IgD-negative memory B cell (primary cell): Measurements from ENCODE around the gene SLC25A13. TPM values are rescaled to one million over a fixed set of nuclear protein-coding genes. Genes with fewer than 3 reads are reported as not detected.

Experiments
- H3K27ac Mint-ChIP-seq, 3 donors: one replicate each; pipeline ENCODE4 v1.8.0; 2020 to 2022; ENCODE audit warnings: mild to moderate bottlenecking in 3 of 3, mixed read lengths in 3 of 3, moderate library complexity in 1 of 3
- H3K27me3 Mint-ChIP-seq: one replicate; pipeline ENCODE4 v1.8.0; 2021; ENCODE audit warnings: mixed read lengths
- H3K36me3 Mint-ChIP-seq: one replicate; pipeline ENCODE4 v1.8.0; 2020; ENCODE audit warnings: mild to moderate bottlenecking, mixed read lengths
- H3K4me1 Mint-ChIP-seq, 3 donors: one replicate each; pipeline ENCODE4 v1.8.0; 2020 to 2022; ENCODE audit warnings: mixed read lengths in 3 of 3, mild to moderate bottlenecking in 1 of 3
- H3K4me3 Mint-ChIP-seq, 4 donors: one replicate each; pipeline ENCODE4 v1.8.0; 2020 to 2022; ENCODE audit warnings: mild to moderate bottlenecking in 4 of 4, mixed read lengths in 4 of 4, moderate library complexity in 3 of 4
- H3K9me3 Mint-ChIP-seq, 3 donors: one replicate each; pipeline ENCODE4 v1.8.0; 2020 to 2021; ENCODE audit warnings: mixed read lengths in 3 of 3, mild to moderate bottlenecking in 1 of 3
- polyA plus RNA-seq: library from polyadenylated mRNA; unstranded; fragments of 300-500 nt; fragmentation: Illumina TruSeq; gene quantifications from one replicate; pipeline ENCODE4 v1.2.3, GENCODE V29; 2021

SLC25A13 gene
- polyA plus RNA-seq, 1 donor from 2014 or later = 15.0 TPM

DNA sequence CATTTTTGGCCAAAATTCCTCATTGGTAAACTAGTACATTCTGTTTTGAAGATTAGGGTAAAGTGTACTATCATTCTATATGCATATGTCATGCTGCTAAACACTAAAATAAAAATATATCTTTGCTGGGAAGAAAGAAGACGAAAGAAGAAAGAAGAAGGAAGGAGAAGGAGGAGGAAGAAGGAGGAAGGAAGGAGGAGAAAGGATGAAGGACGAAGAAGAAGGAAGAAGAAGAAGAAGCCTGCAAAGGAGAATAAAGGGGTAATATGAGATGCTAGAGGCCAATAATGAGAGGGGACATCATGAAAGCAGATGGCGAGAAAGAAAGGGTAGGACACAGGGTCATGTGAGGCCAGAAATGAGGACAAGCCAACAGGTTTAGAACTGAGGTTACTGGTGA lies 8.0 kb downstream of the SLC25A13 start:
- Mint-ChIP-seq H3K4me3 (no peak overlapping the region), H3K9me3 (no peaks in the 10 kb centered on the region), H3K27me3 (no peaks in the 10 kb centered on the region), H3K36me3 (no peaks in the 10 kb centered on the region), H3K4me1 (peaks cover 26 to 30% (median 28%) of the 10 kb centered on the region in 3 donors), H3K27ac (no peak overlapping the region)

DNA sequence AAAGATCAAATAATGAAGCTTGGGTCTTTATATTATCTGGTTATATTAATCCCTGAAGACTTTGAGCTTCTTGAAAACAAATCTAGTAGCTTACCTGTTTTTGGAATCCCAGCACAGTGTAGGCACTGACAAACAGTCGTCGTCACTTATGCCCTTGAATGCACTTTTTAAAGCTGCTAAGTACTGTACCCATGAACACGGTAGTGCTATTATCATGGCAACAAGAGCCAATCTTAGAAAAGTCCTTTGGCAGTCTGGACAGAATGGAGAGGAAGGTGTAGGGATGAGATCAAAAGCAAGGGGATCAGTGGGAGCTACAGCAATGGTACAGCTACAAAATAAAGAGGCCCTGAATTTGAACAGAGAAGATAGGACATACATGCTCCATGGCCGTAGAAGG lies 9.4 kb downstream of the SLC25A13 start:
- H3K4me1 Mint-ChIP-seq = peaks cover 22 to 31% (median 25%) of the 10 kb centered on the region in 3 donors
- H3K27ac Mint-ChIP-seq = no peak overlapping the region
- no peaks in the 10 kb centered on the region for H3K27me3 Mint-ChIP-seq
- H3K9me3 Mint-ChIP-seq = no peaks in the 10 kb centered on the region
- H3K4me3 Mint-ChIP-seq = no peak overlapping the region
- peaks cover 1% of the 10 kb centered on the region for H3K36me3 Mint-ChIP-seq

DNA sequence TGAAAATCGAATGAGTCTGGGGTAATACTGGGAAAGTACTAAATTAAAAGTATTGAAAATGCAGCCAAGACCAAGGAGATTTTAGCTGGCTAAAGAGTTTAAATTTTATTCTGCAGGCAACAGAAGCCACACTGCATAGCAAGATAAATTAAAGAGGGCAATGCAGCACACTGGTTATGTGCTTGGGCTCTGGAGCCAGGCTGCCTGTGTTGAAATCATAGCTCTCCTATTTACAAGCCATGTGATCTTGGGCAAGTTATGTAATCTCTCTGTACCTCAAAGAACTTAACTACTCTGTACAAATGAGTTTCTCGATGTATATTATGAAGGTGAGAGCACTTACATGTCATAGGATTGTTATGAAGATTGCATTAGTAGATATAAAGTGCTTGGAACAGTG lies 9.9 kb downstream of the SLC25A13 start:
- Mint-ChIP-seq H3K4me1 (peaks cover 18 to 31% (median 23%) of the 10 kb centered on the region in 3 donors), H3K27me3 (no peaks in the 10 kb centered on the region), H3K4me3 (no peak overlapping the region), H3K36me3 (peaks cover 1% of the 10 kb centered on the region), H3K27ac (no peak overlapping the region), H3K9me3 (no peaks in the 10 kb centered on the region)

DNA sequence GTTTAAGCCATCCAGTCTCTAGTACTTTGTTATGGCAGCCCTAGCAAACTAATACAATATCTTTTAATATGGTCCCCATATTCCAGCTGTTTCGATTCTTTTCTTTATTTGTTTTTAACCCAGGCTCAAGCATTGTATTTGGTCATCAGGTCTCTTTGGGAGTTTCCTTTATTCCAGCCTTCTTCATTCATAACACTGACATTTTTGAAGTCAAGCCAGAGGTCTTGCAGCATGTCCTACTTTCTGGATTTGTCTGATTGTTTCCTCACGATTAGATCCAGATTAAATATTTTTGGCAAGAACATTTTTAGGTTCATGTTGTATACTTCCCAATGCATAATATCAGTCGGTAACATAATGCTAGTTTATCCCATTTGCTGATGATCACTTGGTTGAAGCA lies 11.8 kb downstream of the SLC25A13 start:
- Mint-ChIP-seq H3K27ac (no peak overlapping the region), H3K27me3 (no peaks in the 10 kb centered on the region), H3K36me3 (peaks cover 1% of the 10 kb centered on the region), H3K4me3 (no peak overlapping the region), H3K4me1 (peaks cover 22 to 39% (median 28%) of the 10 kb centered on the region in 3 donors), H3K9me3 (no peaks in the 10 kb centered on the region)

DNA sequence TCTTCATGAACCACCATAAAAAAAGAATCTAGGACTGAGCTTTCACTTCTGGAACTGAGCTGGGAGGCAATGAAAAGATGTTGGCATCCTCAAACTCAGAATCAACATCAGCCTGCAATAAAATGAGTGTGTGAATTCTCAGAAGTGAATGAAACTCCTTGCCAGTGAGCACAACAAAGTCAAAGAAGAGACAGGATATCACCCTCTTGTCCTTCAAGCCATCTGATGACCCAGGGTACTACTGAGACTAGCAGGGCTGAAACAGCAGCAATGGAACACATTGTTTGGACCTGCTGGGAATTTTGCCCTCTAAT lies 13.0 kb downstream of the SLC25A13 start:
- no peak overlapping the region for H3K27ac Mint-ChIP-seq
- H3K4me1 Mint-ChIP-seq = peaks cover 19 to 42% (median 24%) of the 10 kb centered on the region in 3 donors

DNA sequence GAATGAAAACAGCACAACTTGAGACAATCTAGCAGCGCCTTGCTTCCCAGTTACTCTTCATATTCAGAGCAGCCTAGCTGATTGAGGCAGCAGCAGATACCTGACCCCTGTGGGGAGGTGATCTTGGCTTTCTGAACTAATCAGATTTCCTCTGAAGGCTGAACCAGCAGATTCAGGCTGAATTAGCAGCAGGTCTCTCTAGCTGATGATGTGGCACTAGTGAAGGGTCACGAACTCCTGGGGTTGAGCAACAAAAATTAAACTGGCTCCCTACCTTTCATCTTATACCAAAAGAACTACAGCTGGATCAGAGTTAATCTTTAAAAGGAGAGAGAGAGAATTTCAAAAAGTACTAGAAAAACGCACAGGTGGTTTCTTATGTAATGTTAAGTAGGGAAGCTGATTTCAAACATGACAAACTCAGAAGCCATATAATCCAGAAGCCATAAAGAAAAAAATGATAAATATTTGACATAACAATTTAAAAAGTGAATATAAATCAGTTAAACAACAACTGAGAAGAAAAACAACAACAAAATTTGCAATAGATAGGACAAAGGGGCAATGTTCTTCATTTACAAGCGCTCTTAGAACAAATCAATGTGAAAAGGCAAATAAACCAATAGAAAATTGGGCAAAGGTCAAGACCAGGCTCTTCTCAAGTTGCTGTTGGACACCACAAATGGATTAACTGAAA lies 13.5 kb downstream of the SLC25A13 start:
- H3K27ac Mint-ChIP-seq = no peak overlapping the region
- peaks cover 1% of the 10 kb centered on the region for H3K36me3 Mint-ChIP-seq
- peak overlapping the region in 1 of 4 donors; percentile 21 for H3K4me3 Mint-ChIP-seq
- no peaks in the 10 kb centered on the region for H3K9me3 Mint-ChIP-seq
- peaks cover 19 to 40% (median 23%) of the 10 kb centered on the region in 3 donors for H3K4me1 Mint-ChIP-seq
- no peaks in the 10 kb centered on the region for H3K27me3 Mint-ChIP-seq

More for the DNA sequence above, 13.0 kb downstream of the SLC25A13 start:
- H3K27me3 Mint-ChIP-seq = no peaks in the 10 kb centered on the region
- H3K9me3 Mint-ChIP-seq = no peaks in the 10 kb centered on the region
- no peak overlapping the region for H3K4me3 Mint-ChIP-seq
- H3K36me3 Mint-ChIP-seq = peaks cover 1% of the 10 kb centered on the region

DNA sequence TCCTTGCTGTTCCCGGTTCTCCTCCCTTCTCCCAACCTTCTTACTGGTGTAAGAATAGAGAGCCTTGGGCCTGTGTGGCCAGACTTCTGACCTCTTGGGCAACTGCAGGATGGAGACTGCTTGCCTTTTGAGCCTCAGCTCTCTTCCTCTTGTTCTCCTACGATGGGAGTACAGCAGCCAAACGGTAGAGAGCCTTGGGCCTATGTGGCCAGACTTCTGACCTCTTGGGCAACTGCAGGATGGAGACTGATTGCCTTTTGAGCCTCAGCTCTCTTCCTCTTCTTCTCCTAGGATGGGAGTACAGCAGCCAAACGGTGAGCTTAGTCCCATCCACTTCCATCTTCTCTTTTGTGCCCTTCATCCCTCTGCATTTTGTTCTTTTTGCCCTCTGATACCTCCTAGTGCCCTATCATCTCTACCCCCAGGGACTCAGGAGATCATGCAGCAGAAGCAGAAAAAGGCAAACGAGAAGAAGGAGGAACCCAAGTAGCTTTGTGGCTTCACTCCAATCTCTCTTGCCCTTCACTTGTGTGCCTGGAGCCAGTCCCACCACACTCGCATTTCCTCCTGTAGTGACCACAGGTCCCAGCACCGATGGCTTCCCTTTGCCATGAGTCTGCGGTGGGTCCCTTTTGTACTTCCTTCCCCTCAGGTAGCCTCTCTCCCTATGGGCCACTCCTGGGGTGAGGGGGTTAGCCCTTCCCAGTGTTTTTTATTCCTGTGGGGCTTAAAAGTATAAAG lies 15.3 kb downstream of the SLC25A13 start:
- H3K4me1 Mint-ChIP-seq = peaks cover 20 to 36% (median 27%) of the 10 kb centered on the region in 3 donors
- H3K36me3 Mint-ChIP-seq = peaks cover 5% of the 10 kb centered on the region
- H3K9me3 Mint-ChIP-seq = peaks cover 0 to 2% (median 0%) of the 10 kb centered on the region in 3 donors
- H3K4me3 Mint-ChIP-seq = no peak overlapping the region
- H3K27ac Mint-ChIP-seq = peak overlapping the region in 2 of 3 donors; percentile 41 to 87
- no peaks in the 10 kb centered on the region for H3K27me3 Mint-ChIP-seq

DNA sequence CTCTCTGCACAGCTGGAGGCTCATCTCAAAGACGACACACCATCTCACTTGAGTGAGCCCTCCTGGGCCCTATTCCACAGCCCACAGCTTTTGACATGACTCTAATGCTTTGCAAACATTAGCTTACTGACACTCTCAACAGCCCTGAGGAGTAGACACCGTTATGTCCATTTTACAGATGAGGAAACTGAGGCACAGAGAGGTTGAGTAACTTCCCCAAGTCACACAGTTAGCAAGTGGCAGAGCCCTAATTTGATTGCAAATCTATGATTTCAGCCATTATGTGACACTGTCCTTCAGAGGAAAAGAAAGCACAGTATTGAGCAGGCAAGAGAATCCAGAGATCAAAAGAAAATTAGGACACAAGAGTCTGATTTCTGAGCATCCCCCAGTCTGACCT lies 16.0 kb downstream of the SLC25A13 start:
- H3K27ac Mint-ChIP-seq = peak overlapping the region in 1 of 3 donors; percentile 25
- peaks cover 17 to 35% (median 29%) of the 10 kb centered on the region in 3 donors for H3K4me1 Mint-ChIP-seq
- H3K36me3 Mint-ChIP-seq = peaks cover 5% of the 10 kb centered on the region
- H3K4me3 Mint-ChIP-seq = no peak overlapping the region
- peaks cover 0 to 2% (median 0%) of the 10 kb centered on the region in 3 donors for H3K9me3 Mint-ChIP-seq
- H3K27me3 Mint-ChIP-seq = no peaks in the 10 kb centered on the region

DNA sequence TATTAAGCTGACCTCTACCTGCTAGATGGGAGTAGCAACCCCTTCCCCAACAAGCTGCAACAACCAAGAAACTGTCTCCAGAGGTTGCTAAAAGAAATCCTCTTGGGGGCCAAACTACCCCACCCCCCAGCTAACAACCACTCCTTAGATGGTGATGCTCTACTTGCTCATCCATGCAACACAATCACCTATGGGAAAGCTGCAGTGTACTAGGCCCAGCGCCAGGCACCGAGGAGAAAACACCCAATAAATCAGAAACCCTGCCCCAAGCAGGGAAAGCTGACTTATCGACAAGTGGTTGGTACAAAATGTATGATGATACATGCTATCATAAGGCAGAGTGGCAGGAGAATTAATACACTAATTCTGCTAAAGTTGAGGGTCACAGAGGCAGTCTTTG lies 17.3 kb downstream of the SLC25A13 start:
- H3K4me1 Mint-ChIP-seq = peaks cover 17 to 42% (median 27%) of the 10 kb centered on the region in 3 donors
- H3K9me3 Mint-ChIP-seq = peaks cover 0 to 2% (median 0%) of the 10 kb centered on the region in 3 donors
- H3K27me3 Mint-ChIP-seq = no peaks in the 10 kb centered on the region
- H3K36me3 Mint-ChIP-seq = peaks cover 5% of the 10 kb centered on the region
- no peak overlapping the region for H3K4me3 Mint-ChIP-seq
- no peak overlapping the region for H3K27ac Mint-ChIP-seq

DNA sequence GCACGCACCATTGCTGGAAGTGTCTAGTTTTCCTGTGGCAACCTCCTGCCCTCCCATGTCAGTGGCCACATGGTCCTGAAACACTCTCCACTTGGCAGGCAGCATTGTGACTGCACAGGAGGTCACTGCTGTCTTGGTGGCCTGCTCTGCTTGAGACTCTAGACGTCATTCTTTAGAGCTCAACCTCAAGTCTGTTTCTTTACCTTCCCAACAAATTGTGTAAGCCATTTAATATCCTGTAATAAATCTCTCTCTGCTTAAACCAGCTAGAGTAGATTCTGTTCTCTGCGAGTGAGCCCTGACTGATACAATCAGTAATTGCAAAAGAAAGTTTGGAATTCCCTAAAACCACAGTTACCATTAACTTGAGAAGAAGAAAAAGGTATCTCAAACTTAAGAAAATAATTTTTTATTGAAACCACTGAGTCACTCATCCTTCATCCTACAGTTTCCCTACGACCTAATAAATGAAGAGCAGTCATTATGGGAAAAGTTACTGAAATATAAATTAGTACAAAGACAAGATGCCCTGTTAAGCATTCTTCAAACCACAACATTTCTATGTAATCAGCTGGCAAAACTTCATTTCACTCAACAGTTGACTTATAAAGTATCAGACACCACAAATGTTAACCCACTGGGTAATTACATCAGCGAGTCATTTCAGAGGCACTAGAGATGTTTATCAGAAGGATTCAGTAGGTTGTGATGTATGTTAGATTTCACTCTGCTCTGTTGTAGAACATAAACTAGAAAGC lies 18.0 kb downstream of the SLC25A13 start:
- Mint-ChIP-seq H3K4me3 (no peak overlapping the region), H3K36me3 (peaks cover 5% of the 10 kb centered on the region), H3K27me3 (no peaks in the 10 kb centered on the region), H3K27ac (no peak overlapping the region), H3K4me1 (peaks cover 22 to 44% (median 27%) of the 10 kb centered on the region in 3 donors), H3K9me3 (peaks cover 0 to 2% (median 0%) of the 10 kb centered on the region in 3 donors)

DNA sequence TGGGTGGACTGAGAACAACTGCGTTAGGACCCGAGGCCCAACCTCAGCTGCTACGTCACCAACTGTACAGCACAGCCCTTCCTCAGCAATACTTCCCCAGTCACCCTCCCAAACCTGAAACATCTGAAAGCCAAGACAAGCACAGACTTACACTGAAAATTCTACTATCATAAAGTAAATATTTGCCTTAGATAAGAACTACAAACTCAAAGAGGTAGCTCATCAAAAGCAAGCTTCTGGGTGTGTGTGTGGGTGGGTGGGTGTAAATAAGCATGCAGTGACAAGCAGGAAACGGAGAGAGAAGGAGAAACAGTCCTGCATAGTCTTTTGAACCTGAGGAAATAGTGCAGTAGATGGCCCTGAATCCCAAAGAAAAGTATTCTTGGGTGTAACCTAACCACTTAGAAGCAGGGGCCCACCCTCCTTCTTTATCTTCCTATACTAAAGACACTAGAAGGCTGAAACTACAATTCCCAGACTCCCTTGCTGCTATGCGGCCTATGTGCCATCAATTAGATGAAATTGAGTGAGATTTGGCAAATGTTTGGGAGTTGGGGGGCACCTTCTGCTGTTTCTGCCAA lies 18.7 kb downstream of the SLC25A13 start:
- peaks cover 22 to 38% (median 27%) of the 10 kb centered on the region in 3 donors for H3K4me1 Mint-ChIP-seq
- peaks cover 0 to 2% (median 0%) of the 10 kb centered on the region in 3 donors for H3K9me3 Mint-ChIP-seq
- H3K27me3 Mint-ChIP-seq = no peaks in the 10 kb centered on the region
- H3K27ac Mint-ChIP-seq = no peak overlapping the region
- H3K36me3 Mint-ChIP-seq = peaks cover 5% of the 10 kb centered on the region
- no peak overlapping the region for H3K4me3 Mint-ChIP-seq

DNA sequence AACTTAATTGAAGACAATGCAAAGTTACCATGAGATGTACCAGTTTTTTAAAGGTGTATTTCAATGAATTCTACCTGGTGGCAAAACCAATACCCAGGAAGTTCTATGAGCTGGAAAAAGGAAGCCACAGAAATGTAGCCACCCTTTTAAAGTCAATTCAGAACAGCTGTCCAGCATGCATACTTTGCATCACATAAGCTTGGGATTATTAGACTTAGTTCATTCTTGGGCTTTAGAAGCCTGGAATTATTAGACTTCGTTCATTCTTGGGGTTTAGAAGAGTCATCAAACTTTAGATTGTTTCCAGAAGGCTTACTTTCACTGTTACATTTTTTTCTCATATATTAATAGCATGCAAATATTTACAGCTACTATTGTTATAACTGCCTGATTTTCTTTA lies 20.9 kb downstream of the SLC25A13 start:
- Mint-ChIP-seq H3K4me1 (peaks cover 19 to 35% (median 20%) of the 10 kb centered on the region in 3 donors), H3K4me3 (peak overlapping the region in 1 of 4 donors; percentile 32), H3K27ac (no peak overlapping the region), H3K36me3 (peaks cover 6% of the 10 kb centered on the region), H3K27me3 (no peaks in the 10 kb centered on the region), H3K9me3 (peaks cover 0 to 2% (median 0%) of the 10 kb centered on the region in 3 donors)

DNA sequence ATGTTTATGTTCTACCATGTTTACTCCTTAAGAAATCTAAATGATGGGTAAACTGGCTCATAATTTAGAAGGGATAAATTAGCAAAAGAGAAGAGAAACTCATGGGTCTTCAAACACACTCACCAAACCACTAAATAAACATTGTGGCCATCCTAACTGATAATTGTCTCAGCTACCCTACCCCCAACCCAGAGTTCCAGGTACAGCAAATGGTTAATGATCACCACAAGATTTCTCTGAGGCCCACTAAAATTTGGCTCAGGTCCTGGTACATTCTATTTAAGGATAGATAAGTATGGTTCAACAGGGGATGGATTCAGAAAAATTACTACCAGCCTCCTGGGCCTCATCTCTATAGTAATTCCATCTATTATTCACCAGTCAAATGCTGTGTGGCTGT lies 21.4 kb downstream of the SLC25A13 start:
- Mint-ChIP-seq H3K36me3 (peaks cover 7% of the 10 kb centered on the region), H3K27me3 (no peaks in the 10 kb centered on the region), H3K9me3 (peaks cover 0 to 2% (median 0%) of the 10 kb centered on the region in 3 donors), H3K4me3 (no peak overlapping the region), H3K27ac (no peak overlapping the region), H3K4me1 (peaks cover 17 to 31% (median 18%) of the 10 kb centered on the region in 3 donors)

DNA sequence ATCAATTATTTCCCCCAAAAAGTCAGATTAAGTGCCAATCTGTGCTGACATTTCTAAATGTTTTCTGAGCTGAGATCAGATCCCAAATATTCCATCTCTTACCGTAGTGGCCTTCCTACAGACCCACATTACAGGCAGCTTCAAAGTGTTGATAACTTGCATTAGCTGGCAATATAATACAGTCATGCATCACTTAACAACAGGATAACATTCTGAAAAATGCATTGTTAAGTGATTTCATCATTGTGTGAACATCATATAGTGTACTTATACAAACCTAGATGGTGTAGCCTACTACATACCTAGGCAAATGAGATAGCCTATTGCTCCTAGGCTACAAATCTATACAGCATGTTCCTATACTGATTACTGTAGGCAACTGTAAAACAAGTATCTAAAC lies 22.4 kb downstream of the SLC25A13 start:
- Mint-ChIP-seq H3K27ac (no peak overlapping the region), H3K9me3 (peaks cover 0 to 2% (median 2%) of the 10 kb centered on the region in 3 donors), H3K4me1 (peaks cover 16 to 33% (median 17%) of the 10 kb centered on the region in 3 donors), H3K27me3 (no peaks in the 10 kb centered on the region), H3K36me3 (peaks cover 13% of the 10 kb centered on the region), H3K4me3 (no peak overlapping the region)

DNA sequence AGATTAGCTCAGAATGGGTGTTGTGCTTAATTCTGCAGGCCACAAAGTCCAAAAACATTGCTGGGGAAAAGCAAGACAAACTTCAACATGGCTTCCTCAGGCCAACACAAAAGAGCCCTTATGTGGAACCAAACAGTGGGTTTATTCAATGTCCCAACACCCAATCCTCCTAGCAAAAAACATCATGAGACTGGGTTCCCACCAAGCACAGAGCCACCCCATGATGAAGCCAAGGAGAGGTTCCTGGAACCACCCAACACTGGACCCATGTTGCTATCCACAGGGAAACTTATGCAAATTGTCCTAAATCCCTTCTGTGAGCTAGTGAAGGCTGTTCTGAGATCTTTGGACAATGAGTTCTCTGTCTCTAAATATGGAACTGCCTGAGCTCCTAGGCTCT lies 24.0 kb downstream of the SLC25A13 start:
- Mint-ChIP-seq H3K4me1 (peaks cover 13 to 28% (median 14%) of the 10 kb centered on the region in 3 donors), H3K4me3 (no peak overlapping the region), H3K27me3 (no peaks in the 10 kb centered on the region), H3K9me3 (peaks cover 0 to 3% (median 0%) of the 10 kb centered on the region in 3 donors), H3K27ac (no peak overlapping the region), H3K36me3 (peaks cover 13% of the 10 kb centered on the region)
